ENCODE results near the gene CREG1.

DNA sequence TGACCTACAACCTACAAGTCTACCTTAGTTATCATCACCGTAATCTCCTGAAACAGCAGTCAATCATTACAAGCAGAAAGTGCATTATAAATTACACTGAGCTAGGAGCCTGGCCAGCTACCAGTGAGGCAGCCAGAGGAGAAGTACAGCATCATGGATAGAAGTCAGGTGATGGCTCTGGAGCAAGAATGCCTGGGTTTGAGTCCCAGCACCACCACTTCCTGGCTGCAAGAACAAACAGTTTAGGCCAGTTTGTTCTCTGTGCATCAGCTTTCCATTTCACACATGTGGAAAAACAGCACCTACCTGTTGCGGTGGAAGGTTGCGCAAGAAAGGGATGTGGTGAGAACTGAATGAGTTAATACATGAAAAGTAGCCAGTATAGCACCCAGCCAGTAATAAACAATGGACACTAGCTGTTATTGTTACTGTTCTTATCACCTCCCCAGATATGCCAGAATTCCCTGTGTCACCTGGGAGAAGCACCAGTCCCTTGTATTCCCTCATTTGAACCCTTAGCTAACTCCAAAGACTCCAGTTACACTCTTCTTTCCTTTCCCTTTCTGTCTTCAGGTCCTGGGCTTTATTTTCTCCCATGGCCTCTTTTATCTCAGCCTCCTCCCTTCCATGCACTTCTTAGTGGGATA lies 9.0 kb downstream of the CREG1 start:
- TF ChIP-seq, protein P1, sequence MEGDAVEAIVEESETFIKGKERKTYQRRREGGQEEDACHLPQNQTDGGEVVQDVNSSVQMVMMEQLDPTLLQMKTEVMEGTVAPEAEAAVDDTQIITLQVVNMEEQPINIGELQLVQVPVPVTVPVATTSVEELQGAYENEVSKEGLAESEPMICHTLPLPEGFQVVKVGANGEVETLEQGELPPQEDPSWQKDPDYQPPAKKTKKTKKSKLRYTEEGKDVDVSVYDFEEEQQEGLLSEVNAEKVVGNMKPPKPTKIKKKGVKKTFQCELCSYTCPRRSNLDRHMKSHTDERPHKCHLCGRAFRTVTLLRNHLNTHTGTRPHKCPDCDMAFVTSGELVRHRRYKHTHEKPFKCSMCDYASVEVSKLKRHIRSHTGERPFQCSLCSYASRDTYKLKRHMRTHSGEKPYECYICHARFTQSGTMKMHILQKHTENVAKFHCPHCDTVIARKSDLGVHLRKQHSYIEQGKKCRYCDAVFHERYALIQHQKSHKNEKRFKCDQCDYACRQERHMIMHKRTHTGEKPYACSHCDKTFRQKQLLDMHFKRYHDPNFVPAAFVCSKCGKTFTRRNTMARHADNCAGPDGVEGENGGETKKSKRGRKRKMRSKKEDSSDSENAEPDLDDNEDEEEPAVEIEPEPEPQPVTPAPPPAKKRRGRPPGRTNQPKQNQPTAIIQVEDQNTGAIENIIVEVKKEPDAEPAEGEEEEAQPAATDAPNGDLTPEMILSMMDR (IDR thresholded peaks at IDR 0.05; ENCODE audit: insufficient read depth, low read length): no peak
- TF ChIP-seq GABPA (IDR thresholded peaks at IDR 0.05; ENCODE audit: low read depth) (no peak), POLR2AphosphoS5 (IDR thresholded peaks at IDR 0.05; ENCODE audit: low read depth) (no peak), SPI1 (IDR thresholded peaks at IDR 0.05; ENCODE audit: borderline replicate concordance, low read depth) (0 out of 2 replicates have a peak, but pooled peaks have one; percentile 1)
